SU-DHL-6 (cell line): ENCODE measurements around the gene SLC40A1.

Experiments
- H2AFZ ChIP-seq: fragments of 200-600 bp; sonication (generic); 2 replicates; pipeline ENCODE4 v1.6.1; 2014; ENCODE audit warnings: low read depth, mild to moderate bottlenecking, moderate library complexity, mixed read lengths, antibody characterized with exemption, low read length; ENCODE audit not compliant: severe bottlenecking
- H3F3A ChIP-seq: fragments of 200-600 bp; shearing (Covaris generic); 2 replicates; pipeline ENCODE4 v1.6.0; 2016; ENCODE audit warnings: antibody characterized with exemption, mild to moderate bottlenecking; ENCODE audit not compliant: insufficient read depth
- H3K27ac ChIP-seq: fragments of 200-600 bp; sonication (generic); 2 replicates; pipeline ENCODE4 v1.5.1; 2016; ENCODE audit warnings: low read depth, mild to moderate bottlenecking, low read length, moderate library complexity, mixed read lengths
- H3K27me3 ChIP-seq: fragments of 200-600 bp; sonication (generic), shearing (Covaris generic); 2 replicates; pipeline ENCODE4 v1.6.0; 2014; ENCODE audit warnings: mild to moderate bottlenecking, low read length
- H3K36me3 ChIP-seq: fragments of 200-600 bp; sonication (generic); 2 replicates; pipeline ENCODE4 v1.6.1; 2014; ENCODE audit warnings: mild to moderate bottlenecking, low read length, mixed read lengths
- H3K4me2 ChIP-seq: fragments of 300-600, 200-600 bp; shearing (Covaris generic), sonication (generic); 2 replicates; pipeline ENCODE4 v1.6.0; 2014; ENCODE audit warnings: low read length, low read depth, mild to moderate bottlenecking; ENCODE audit not compliant: poor library complexity, severe bottlenecking
- H3K4me3 ChIP-seq: fragments of 200-600 bp; sonication (generic); 2 replicates; pipeline ENCODE4 v1.5.1; 2014; ENCODE audit warnings: antibody characterized with exemption, low read length, mild to moderate bottlenecking, mixed read lengths; ENCODE audit not compliant: insufficient read depth, poor library complexity, severe bottlenecking
- H3K79me2 ChIP-seq: fragments of 200-600 bp; sonication (generic); 2 replicates; pipeline ENCODE4 v1.6.1; 2014; ENCODE audit warnings: mild to moderate bottlenecking, low read length, moderate library complexity; ENCODE audit not compliant: insufficient read depth
- H3K9ac ChIP-seq: fragments of 200-600 bp; sonication (generic); 2 replicates; pipeline ENCODE4 v1.7.0; 2014; ENCODE audit warnings: mild to moderate bottlenecking, low read length
- H3K9me2 ChIP-seq: fragments of 200-600 bp; sonication (generic); replicated peaks from 2 replicates; pipeline ENCODE4 v1.6.1; 2014; ENCODE audit warnings: low read length; ENCODE audit not compliant: insufficient read depth
- H3K9me3 ChIP-seq: fragments of 200-600 bp; sonication (generic); 2 replicates; pipeline ENCODE4 v1.6.1; 2014; ENCODE audit warnings: low read length, mixed read lengths; ENCODE audit not compliant: insufficient read depth
- H4K20me1 ChIP-seq: fragments of 200-600 bp; sonication (generic); 2 replicates; pipeline ENCODE4 v1.6.1; 2014; ENCODE audit warnings: low read depth, mild to moderate bottlenecking, antibody characterized with exemption, low read length, moderate library complexity, mixed read lengths
- EZH2phosphoT487 ChIP-seq: fragments of 200-600 bp; sonication (generic), shearing (Covaris generic); conservative IDR thresholded peaks from 2 replicates; pipeline ENCODE4 v1.6.1; 2018; ENCODE audit warnings: mild to moderate bottlenecking, antibody characterized with exemption, low read length, moderate library complexity, mixed read lengths
- TF ChIP-seq, protein P1 (sequence below): fragments of 200-600 bp; sonication (generic); IDR thresholded peaks from one replicate; pipeline ENCODE4 v1.5.1; 2017; ENCODE audit warnings: antibody characterized with exemption, mild to moderate bottlenecking, low read length, moderate library complexity; ENCODE audit not compliant: insufficient read depth, poor library complexity, severe bottlenecking

Gene SLC40A1

DNA sequence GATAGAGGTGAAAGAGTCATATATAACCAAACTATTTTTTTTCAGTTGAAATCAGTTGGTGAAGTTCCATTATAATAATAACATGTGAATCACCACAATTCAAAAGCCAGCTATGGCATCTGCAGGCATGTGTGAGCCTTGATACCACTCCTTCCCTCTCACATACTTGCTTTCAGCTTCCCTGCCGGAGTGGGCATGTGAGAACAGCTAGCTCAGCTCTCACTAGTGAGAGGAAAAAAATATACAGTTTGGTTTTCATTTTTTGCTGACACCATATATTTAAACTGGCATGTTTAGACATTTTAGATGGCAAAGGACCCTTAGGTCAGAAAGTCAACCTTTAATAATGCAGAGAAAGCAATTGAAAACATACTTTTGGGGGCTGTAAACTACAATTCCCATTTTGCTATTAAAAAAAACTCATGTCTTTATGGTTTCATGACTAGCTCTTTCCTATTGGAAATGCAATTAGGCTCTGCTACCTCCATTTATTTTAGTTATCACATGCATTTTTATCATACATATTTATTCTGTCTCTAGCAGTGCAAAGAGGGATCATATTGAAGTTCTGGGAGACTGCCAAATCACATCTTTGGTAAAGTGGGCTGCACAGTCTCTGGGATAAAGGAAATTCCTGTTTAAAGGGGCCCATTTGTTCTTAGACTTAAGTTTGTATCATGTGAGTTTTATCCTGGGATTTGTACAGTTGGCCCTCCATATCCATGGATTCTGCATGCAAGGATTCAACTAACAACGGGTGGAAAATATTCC, 33.2 kb upstream of the SLC40A1 start:
- no peak overlapping the region for H2AFZ ChIP-seq
- no peaks in the 10 kb centered on the region for H3K27me3 ChIP-seq
- no peak overlapping the region for H3K27ac ChIP-seq
- H3K4me3 ChIP-seq = no peak overlapping the region
- H3K9ac ChIP-seq = no peak overlapping the region
- H4K20me1 ChIP-seq = no peaks in the 10 kb centered on the region
- H3K9me3 ChIP-seq = no peaks in the 10 kb centered on the region
- no peaks in the 10 kb centered on the region for H3F3A ChIP-seq
- no peak overlapping the region for H3K4me2 ChIP-seq
- no peaks in the 10 kb centered on the region for H3K9me2 ChIP-seq
- H3K36me3 ChIP-seq = no peaks in the 10 kb centered on the region
- no peaks in the 10 kb centered on the region for H3K79me2 ChIP-seq
- TF ChIP-seq, protein P1, sequence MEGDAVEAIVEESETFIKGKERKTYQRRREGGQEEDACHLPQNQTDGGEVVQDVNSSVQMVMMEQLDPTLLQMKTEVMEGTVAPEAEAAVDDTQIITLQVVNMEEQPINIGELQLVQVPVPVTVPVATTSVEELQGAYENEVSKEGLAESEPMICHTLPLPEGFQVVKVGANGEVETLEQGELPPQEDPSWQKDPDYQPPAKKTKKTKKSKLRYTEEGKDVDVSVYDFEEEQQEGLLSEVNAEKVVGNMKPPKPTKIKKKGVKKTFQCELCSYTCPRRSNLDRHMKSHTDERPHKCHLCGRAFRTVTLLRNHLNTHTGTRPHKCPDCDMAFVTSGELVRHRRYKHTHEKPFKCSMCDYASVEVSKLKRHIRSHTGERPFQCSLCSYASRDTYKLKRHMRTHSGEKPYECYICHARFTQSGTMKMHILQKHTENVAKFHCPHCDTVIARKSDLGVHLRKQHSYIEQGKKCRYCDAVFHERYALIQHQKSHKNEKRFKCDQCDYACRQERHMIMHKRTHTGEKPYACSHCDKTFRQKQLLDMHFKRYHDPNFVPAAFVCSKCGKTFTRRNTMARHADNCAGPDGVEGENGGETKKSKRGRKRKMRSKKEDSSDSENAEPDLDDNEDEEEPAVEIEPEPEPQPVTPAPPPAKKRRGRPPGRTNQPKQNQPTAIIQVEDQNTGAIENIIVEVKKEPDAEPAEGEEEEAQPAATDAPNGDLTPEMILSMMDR = no peak
- no peak for TF ChIP-seq EZH2phosphoT487

- Histone ChIP-seq H3K36me3 (no peaks in the 10 kb centered on the region), H3K9ac (no peak overlapping the region), H2AFZ (no peak overlapping the region), H3F3A (no peaks in the 10 kb centered on the region), H3K4me3 (no peak overlapping the region), H3K27ac (no peak overlapping the region), H3K79me2 (no peaks in the 10 kb centered on the region), H3K9me3 (no peaks in the 10 kb centered on the region), H3K27me3 (no peaks in the 10 kb centered on the region), H4K20me1 (no peaks in the 10 kb centered on the region), H3K4me2 (no peak overlapping the region), H3K9me2 (no peaks in the 10 kb centered on the region)
- TF ChIP-seq, protein P1 = no peak
Observed at GRCh38 chr2:189613077-189613636, 32.6 kb upstream of the SLC40A1 start.

DNA sequence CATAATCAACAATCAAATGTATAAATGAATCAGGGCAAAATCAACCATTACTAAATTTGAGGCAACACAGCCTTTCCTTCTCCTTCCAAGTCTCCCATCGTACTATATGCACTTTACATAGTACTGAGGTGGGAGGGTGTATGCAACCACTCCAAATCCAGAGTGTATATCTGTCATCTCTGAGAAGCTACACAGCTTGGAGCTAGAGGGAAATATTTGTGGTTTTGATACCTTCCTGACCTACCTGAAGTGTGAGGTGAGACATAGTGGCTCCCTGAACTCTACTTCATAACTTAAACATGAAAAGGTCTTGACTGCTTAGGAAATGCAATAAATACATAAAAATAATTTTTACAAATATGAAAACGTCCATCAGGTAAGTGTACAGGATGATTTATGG, 30.1 kb upstream of the SLC40A1 start:
- no peak for TF ChIP-seq EZH2phosphoT487
- TF ChIP-seq, protein P1 = no peak
- H3K27me3 ChIP-seq = no peaks in the 10 kb centered on the region
- H3K36me3 ChIP-seq = no peaks in the 10 kb centered on the region
- H3K9me3 ChIP-seq = no peaks in the 10 kb centered on the region
- H3K4me2 ChIP-seq = no peak overlapping the region
- no peaks in the 10 kb centered on the region for H4K20me1 ChIP-seq
- H3K9me2 ChIP-seq = no peaks in the 10 kb centered on the region
- no peaks in the 10 kb centered on the region for H3F3A ChIP-seq
- no peaks in the 10 kb centered on the region for H3K79me2 ChIP-seq
- no peak overlapping the region for H3K27ac ChIP-seq
- H3K9ac ChIP-seq = no peak overlapping the region
- no peak overlapping the region for H3K4me3 ChIP-seq
- H2AFZ ChIP-seq = no peak overlapping the region
